Neural cell (in vitro differentiated cells): ENCODE results near the gene P2RX5. TPM values are rescaled to one million over a fixed set of nuclear protein-coding genes. Genes with fewer than 3 reads are reported as not detected.

ENCODE experiments used
- H2AFZ ChIP-seq: fragments of 200-600, 300-800 bp; sonication (generic), shearing (Covaris generic); 2 replicates; pipeline ENCODE4 v1.6.0; 2014; ENCODE audit warnings: low read depth, mild to moderate bottlenecking, antibody characterized with exemption, low read length, moderate library complexity
- H3F3A ChIP-seq: fragments of 200-600 bp; shearing (Covaris generic); 2 replicates; pipeline ENCODE4 v1.6.1; 2016; ENCODE audit warnings: mild to moderate bottlenecking, moderate library complexity, mixed read lengths, antibody characterized with exemption, low read length; ENCODE audit not compliant: insufficient read depth, poor library complexity, severe bottlenecking
- H3K27ac ChIP-seq: fragments of 200-600, 300-800 bp; sonication (generic), shearing (Covaris generic); 2 replicates; pipeline ENCODE4 v1.5.1; 2014; ENCODE audit warnings: mild to moderate bottlenecking, low read length, moderate library complexity
- H3K27me3 ChIP-seq: fragments of 300-800, 200-600 bp; sonication (generic), shearing (Covaris generic); 2 replicates; pipeline ENCODE4 v1.6.0; 2014; ENCODE audit warnings: mild to moderate bottlenecking, low read depth, low read length, moderate library complexity; ENCODE audit not compliant: insufficient read depth
- H3K36me3 ChIP-seq: fragments of 300-800, 200-600 bp; sonication (generic), shearing (Covaris generic); 2 replicates; pipeline ENCODE4 v1.5.1; 2014; ENCODE audit warnings: mild to moderate bottlenecking, antibody characterized with exemption, low read length, moderate library complexity; ENCODE audit not compliant: insufficient read depth
- H3K4me2 ChIP-seq: fragments of 300-800, 200-600 bp; sonication (generic), shearing (Covaris generic); 2 replicates; pipeline ENCODE4 v1.6.0; 2014; ENCODE audit warnings: mild to moderate bottlenecking, low read length
- H3K4me3 ChIP-seq: fragments of 300-800, 200-600 bp; sonication (generic), shearing (Covaris generic); 2 replicates; pipeline ENCODE4 v1.5.1; 2014; ENCODE audit warnings: mild to moderate bottlenecking, low read length, moderate library complexity
- H3K79me2 ChIP-seq: fragments of 200-600 bp; shearing (Covaris generic); replicated peaks from 2 replicates; pipeline ENCODE4 v1.6.0; 2014; ENCODE audit warnings: mild to moderate bottlenecking, low read length, moderate library complexity; ENCODE audit not compliant: insufficient read depth
- H3K9ac ChIP-seq: fragments of 300-800, 200-600 bp; sonication (generic), shearing (Covaris generic); 2 replicates; pipeline ENCODE4 v1.6.1; 2016; ENCODE audit warnings: mild to moderate bottlenecking, low read length, mixed read lengths
- H3K9me2 ChIP-seq: fragments of 200-600 bp; shearing (Covaris generic); 2 replicates; pipeline ENCODE4 v1.6.1; 2016; ENCODE audit warnings: mild to moderate bottlenecking, low read length, mixed read lengths; ENCODE audit not compliant: insufficient read depth
- H3K9me3 ChIP-seq: fragments of 200-600, 300-800 bp; sonication (generic), shearing (Covaris generic); 2 replicates; pipeline ENCODE4 v1.6.1; 2016; ENCODE audit warnings: mild to moderate bottlenecking, mixed run types, low read length, moderate library complexity, mixed read lengths
- H4K20me1 ChIP-seq: fragments of 200-600 bp; shearing (Covaris generic); 2 replicates; pipeline ENCODE4 v1.6.1; 2016; ENCODE audit warnings: mild to moderate bottlenecking, mixed run types; ENCODE audit not compliant: insufficient read depth
- CTCF ChIP-seq: fragments of 450-650 bp; IDR thresholded peaks from 2 replicates; pipeline ENCODE4 v1.5.1; 2014; ENCODE audit warnings: antibody characterized with exemption, mild to moderate bottlenecking, moderate library complexity; ENCODE audit not compliant: poor library complexity, severe bottlenecking
- EP300 ChIP-seq: fragments of 450-650 bp; conservative IDR thresholded peaks from 2 replicates; pipeline ENCODE4 v1.6.1; 2014; ENCODE audit warnings: antibody characterized with exemption, mild to moderate bottlenecking, moderate library complexity; ENCODE audit not compliant: poor library complexity, severe bottlenecking
- EZH2 ChIP-seq: fragments of 200-600, 300-800 bp; shearing (Covaris generic), sonication (generic); IDR thresholded peaks from 2 replicates; pipeline ENCODE4 v1.6.1; 2014; ENCODE audit warnings: antibody characterized with exemption, low read length, borderline replicate concordance, mild to moderate bottlenecking; ENCODE audit not compliant: insufficient read depth, poor library complexity, severe bottlenecking
- MXI1 ChIP-seq: fragments of 450-650 bp; conservative IDR thresholded peaks from 2 replicates; pipeline ENCODE4 v1.6.1; 2014; ENCODE audit warnings: antibody characterized with exemption, mild to moderate bottlenecking; ENCODE audit not compliant: poor library complexity, severe bottlenecking
- POLR2AphosphoS5 ChIP-seq: IDR thresholded peaks from 2 replicates; pipeline ENCODE4 v1.6.1; 2012
- RAD21 ChIP-seq: fragments of 450-650 bp; conservative IDR thresholded peaks from 2 replicates; pipeline ENCODE4 v1.6.1; 2014; ENCODE audit warnings: antibody characterized with exemption, mild to moderate bottlenecking, moderate library complexity
- REST ChIP-seq: IDR thresholded peaks from 2 replicates; pipeline ENCODE4 v1.6.1; 2012; ENCODE audit warnings: borderline replicate concordance
- SMC3 ChIP-seq: fragments of 450-650 bp; conservative IDR thresholded peaks from 2 replicates; pipeline ENCODE4 v1.6.1; 2014; ENCODE audit warnings: antibody characterized with exemption, mild to moderate bottlenecking, moderate library complexity; ENCODE audit not compliant: poor library complexity
- TAF1 ChIP-seq: IDR thresholded peaks from 2 replicates; pipeline ENCODE4 v1.6.1; 2012; ENCODE audit warnings: low read depth
- polyA plus RNA-seq: library from polyadenylated mRNA; depleted of rRNA; stranded (reverse); fragments of >200 nt; gene quantifications from 2 replicates; pipeline ENCODE4 v1.2.3, GENCODE V29; 2014

Gene P2RX5
- polyA plus RNA-seq, 1 donor from 2014 or later, result 7.0 TPM

DNA sequence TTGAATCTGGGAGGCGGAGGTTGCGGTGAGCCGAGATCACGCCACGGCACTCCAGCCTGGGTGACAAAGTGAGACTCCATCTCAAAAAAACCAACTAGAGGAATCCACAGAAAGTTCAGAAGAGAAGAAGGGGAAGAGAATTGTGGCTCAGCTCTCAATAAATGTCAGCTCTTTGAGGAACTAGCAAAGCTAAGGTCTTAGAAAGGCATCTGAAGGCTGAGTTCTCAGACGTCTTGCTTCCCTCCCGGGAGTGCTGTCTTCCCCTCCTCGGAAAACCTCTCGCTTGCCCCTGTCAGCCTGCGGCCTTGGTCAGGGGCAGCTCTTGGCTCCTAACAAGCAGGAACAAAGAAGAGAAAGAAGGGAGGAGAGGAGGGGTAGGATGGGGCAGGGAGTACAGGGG, 65.2 kb downstream of the P2RX5 start:
- H4K20me1 ChIP-seq, result no peaks in the 10 kb centered on the region
- H3K4me3 ChIP-seq, result no peak overlapping the region
- H3K27me3 ChIP-seq, result no peaks in the 10 kb centered on the region
- TF ChIP-seq EZH2 (no peak), RAD21 (no peak), TAF1 (no peak), POLR2AphosphoS5 (no peak), MXI1 (no peak), REST (no peak), EP300 (no peak), SMC3 (no peak), CTCF (no peak)
- H3K9me3 ChIP-seq, result no peaks in the 10 kb centered on the region
- no peaks in the 10 kb centered on the region for H3K36me3 ChIP-seq
- H3K9me2 ChIP-seq, result no peaks in the 10 kb centered on the region
- peaks cover 11% of the 10 kb centered on the region for H3K79me2 ChIP-seq
- H3K27ac ChIP-seq, result no peak overlapping the region
- no peak overlapping the region for H3K4me2 ChIP-seq
- H2AFZ ChIP-seq, result no peak overlapping the region
- no peaks in the 10 kb centered on the region for H3F3A ChIP-seq
- H3K9ac ChIP-seq, result no peak overlapping the region

- Histone ChIP-seq H3F3A (no peaks in the 10 kb centered on the region), H3K27me3 (no peaks in the 10 kb centered on the region), H3K9me2 (no peaks in the 10 kb centered on the region), H3K36me3 (no peaks in the 10 kb centered on the region), H3K9ac (no peak overlapping the region), H2AFZ (no peak overlapping the region), H3K9me3 (no peaks in the 10 kb centered on the region), H3K27ac (no peak overlapping the region), H3K4me3 (no peak overlapping the region), H3K4me2 (no peak overlapping the region), H3K79me2 (no peaks in the 10 kb centered on the region), H4K20me1 (no peaks in the 10 kb centered on the region)
- TF ChIP-seq POLR2AphosphoS5 (no peak), EZH2 (no peak), TAF1 (no peak), REST (no peak), RAD21 (no peak), SMC3 (no peak), MXI1 (no peak), CTCF (no peak), EP300 (no peak)
Measured at GRCh38 chr17:3627769-3628167, 68.2 kb downstream of the P2RX5 start.
